HG02973 (cell line): ENCODE measurements around the gene C1orf210.

Experiments
- ATAC-seq: cut with Tn5 transposase; IDR thresholded peaks from one replicate; pipeline ENCODE4 v1.9.1; 2021; ENCODE audit warnings: moderate library complexity; ENCODE audit not compliant: unreplicated experiment

Gene C1orf210

DNA sequence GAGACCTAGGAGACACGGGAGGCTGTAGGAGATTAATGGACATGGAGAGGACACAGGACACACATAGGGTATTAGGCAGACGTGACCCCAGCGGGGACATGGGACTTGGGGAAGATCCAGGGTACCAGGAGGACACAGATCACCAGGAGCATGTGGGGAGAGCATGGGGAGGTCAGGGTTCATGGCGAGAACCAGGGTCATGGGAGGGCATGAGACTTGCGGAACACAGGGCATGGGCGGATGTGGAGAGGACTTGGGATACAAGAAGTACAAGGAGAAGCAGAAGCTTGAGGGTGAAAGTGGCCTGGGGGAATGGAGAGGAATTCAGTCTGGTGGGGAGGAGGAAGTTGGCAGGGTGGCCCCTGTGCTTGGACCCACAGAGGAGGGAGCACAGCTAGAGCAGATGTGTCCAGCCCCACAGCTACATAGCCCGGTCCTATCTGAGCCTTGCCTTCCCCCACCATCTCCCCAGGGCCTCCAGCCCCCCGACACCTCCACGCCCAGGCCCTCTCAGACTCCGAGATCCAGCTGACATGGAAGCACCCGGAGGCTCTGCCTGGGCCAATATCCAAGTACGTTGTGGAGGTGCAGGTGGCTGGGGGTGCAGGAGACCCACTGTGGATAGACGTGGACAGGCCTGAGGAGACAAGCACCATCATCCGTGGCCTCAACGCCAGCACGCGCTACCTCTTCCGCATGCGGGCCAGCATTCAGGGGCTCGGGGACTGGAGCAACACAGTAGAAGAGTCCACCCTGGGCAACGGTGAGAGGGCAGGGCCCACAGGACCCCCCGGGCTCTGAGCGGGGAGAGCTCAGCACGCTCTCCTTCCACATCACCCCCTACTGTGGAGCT, 27.5 kb upstream of the C1orf210 start:
- ATAC-seq = no peak

DNA sequence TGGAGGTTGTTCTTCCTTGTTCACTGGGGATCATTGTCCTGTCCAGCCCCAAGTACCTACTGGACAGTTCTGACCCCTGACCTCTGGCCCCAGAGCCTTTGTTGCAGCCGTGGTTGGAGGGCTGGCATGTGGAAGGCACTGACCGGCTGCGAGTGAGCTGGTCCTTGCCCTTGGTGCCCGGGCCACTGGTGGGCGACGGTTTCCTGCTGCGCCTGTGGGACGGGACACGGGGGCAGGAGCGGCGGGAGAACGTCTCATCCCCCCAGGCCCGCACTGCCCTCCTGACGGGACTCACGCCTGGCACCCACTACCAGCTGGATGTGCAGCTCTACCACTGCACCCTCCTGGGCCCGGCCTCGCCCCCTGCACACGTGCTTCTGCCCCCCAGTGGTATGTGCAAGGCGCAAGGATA, 26.8 kb upstream of the C1orf210 start:
- no peak for ATAC-seq

DNA sequence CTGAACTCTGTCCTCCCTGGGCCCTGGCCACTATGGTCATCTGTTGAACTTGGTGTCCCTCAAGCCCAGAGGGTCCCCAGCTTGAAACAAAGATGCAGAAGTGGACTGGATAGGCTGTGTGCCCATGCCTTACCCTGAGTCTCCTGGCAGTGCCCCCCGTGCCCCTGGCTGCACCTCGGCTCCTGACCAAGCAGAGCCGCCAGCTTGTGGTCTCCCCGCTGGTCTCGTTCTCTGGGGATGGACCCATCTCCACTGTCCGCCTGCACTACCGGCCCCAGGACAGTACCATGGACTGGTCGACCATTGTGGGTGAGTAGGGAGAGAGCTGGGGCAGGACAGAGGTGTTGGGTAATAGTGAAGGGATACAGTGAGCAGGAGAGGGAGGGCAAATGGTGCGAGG, 26.1 kb upstream of the C1orf210 start:
- ATAC-seq = no peak

DNA sequence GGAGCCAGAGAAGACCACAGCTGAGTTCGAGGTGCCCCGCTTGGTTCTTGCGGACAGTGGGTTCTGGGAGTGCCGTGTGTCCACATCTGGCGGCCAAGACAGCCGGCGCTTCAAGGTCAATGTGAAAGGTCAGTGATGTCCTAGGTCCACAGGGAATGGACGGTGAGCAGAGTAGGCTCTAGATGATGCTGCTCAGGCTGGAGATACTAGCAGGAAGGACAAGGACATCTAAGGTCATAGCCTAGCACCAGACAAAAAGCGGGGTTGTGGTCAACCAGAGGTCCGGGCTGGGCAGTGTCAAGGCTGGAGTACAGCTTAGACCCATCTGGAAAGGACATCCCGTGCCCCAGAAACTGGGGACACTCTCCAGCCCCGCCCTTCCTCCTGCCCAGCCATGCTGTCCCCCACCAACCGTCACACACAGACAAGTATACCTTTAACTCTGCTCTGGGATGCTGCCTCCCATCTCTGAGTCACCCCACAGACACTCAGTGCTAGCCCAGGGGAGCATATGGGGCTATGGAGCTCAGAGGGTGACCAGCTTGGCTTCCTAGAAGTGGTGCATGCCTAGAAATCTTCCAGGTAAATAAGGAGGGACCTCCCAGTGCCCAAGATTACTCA, 24.1 kb upstream of the C1orf210 start:
- no peak for ATAC-seq

DNA sequence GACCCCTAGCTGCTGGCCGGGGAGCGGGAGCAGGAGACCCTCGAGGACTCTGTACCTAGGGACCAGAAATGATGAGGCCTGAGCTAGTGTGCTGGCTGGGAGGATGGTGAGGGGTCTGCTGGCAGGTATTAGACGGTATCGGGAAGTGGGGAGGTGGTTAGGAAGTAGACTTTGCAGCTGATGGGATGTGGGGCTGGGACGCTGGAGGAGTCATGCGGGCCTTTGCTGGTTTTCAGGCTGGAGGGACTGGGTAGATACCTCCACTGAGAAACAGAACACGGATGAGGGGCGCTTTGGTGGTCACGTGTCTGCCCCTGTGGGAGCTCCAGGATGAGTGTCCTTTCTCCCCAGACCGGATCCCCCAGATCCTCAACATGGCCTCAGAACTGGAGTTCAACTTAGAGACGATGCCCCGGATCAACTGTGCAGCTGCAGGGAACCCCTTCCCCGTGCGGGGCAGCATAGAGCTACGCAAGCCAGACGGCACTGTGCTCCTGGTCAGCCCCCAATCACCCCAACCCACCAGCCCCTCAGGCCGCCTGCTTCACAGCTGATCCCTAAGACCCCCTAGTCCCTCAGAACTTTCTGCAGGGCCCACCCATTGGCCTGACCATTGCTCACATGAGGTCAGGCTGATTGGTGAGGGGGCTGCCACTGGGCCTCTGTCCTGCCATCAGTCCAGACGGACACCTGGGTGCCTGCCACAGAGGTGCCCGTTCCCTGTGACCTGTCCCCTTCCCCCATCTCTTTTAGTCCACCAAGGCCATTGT, 23.4 kb upstream of the C1orf210 start:
- no peak for ATAC-seq

DNA sequence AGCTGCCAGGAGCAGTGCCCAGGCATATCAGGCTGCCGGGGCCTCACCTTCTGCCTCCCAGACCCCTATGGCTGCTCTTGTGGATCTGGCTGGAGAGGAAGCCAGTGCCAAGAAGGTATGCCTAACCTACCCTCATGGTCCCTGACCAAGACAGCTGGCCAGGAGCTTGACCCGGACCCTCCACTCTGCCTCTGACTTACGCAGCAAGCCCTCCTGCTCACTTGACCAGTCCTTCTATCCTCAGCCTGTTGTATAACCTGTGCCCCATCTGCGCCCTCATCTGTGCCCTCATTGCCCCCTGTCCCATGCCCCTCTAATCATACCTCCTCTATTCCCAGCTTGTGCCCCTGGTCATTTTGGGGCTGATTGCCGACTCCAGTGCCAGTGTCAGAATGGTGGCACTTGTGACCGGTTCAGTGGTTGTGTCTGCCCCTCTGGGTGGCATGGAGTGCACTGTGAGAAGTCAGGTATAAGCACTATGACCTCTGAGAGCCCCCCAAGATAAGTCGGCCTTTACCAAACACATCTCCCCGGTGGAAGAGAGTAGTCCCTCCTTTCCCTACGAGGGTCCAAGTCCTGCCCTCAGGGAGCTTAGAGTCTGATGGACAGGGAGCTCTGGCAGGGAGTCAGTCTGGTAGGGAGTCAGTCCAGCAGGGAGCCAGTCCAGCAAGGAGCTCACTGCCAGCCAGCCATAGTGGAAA, 22.2 kb upstream of the C1orf210 start:
- ATAC-seq = no peak

DNA sequence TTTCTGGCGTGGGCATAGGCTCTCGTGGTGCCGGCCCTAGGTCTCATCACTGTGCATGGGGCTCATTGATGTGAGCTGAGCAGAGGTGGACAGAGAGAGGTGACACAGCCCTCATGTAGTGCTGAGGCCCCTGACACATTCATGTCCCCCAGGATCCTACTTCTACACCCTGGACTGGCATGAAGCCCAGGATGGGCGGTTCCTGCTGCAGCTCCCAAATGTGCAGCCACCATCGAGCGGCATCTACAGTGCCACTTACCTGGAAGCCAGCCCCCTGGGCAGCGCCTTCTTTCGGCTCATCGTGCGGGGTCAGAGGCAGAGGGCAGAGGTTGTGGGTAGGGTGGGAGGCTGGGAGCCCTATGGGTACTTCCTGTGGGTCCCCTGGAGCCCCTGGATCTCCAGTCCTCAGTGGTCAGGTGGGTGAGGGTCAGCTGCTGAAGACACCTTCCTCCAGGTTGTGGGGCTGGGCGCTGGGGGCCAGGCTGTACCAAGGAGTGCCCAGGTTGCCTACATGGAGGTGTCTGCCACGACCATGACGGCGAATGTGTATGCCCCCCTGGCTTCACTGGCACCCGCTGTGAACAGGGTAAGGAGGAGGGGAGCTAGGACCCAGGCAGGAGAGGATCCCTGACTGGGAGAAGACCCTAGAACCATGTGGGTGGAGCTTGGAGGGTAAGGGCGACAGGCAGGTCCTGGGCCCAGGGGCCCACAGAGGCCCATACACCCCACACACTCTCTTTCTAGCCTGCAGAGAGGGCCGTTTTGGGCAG, 21.5 kb upstream of the C1orf210 start:
- no peak for ATAC-seq

DNA sequence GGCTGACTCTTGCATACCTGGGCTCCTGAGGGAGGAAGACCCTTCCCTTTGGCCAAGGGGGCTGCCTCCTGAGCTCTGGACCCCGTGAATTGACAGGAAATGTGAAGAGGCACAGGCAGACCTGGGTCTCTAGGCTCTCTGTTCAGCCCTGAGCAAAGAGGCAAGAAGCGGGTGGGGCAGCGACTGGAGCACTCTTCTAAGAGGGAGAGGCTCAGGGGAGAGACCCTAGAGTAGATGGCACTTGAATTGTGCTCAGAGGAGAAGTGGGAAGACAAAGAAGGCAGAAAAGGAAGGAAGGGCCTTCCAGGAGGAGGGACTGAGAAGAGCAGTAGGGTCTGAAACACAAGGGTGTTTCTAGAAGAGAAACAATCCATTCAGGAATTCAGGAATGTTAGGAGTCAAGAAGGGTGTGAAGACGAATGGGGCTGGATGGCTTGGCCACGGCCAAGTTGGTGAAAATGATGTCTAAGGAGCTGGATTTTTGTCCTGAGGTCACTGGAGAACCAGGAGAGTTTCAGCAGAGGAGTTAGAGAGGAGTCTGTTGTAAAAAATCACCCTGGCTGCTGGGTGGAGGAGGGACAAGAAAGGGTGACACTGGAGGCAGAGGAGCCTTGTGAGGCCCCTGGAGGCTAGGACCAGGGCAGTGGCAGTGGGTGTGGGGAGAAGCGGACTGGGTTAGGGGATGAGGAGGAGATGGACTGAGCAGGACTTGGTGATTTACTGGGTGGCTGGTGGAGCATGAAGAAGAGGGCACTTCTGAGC, 20.7 kb upstream of the C1orf210 start:
- ATAC-seq = no peak

DNA sequence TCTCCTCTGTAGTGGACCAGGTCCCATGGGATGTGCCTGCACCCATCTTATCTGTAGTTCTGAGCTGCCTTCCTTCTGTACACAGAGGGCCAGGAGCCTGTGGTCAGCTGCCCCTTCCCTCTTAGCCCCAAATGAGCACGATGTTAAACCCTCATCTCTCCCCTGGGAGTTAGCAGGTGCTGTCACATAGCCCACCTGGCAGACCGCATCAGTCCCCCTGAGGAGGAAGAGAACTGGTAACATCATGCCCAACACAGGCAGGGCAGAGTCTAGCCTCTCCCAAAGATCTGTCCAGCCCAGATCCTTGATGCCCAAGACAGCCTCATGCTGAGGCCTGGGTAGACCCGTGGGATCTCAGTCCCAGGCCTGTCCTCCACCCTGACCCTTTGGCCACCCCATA, 20.1 kb upstream of the C1orf210 start:
- no peak for ATAC-seq

DNA sequence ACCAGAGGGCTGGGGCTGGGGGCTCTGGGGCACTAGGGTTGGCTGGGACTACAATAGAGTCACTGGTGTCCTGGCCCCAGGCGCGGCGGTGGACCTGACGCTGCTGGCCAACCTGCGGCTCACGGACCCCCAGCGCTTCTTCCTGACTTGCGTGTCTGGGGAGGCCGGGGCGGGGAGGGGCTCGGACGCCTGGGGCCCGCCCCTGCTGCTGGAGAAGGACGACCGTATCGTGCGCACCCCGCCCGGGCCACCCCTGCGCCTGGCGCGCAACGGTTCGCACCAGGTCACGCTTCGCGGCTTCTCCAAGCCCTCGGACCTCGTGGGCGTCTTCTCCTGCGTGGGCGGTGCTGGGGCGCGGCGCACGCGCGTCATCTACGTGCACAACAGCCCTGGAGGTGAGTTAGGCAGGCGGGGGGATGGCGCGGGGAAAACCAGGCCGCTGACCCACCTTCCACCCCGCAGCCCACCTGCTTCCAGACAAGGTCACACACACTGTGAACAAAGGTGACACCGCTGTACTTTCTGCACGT, 19.5 kb upstream of the C1orf210 start:
- ATAC-seq = no peak

DNA sequence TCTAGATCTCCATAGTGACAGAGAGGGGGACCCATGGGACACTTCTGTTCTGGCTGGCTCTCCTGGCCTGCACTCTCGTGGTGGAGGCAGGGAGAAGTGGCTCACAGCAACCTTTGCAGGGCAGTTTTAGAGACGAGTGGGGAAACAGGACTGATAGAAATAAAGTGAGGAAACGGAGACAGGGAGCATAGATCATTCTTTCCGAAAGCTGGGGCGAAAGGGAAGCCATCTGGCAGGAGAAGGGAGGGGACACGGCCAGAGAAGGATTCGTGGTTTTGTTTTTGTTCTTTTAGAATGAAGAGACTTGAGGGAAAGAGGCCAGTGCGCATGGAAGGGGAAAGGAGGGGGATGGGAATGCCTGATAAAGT, 18.9 kb upstream of the C1orf210 start:
- no peak for ATAC-seq

DNA sequence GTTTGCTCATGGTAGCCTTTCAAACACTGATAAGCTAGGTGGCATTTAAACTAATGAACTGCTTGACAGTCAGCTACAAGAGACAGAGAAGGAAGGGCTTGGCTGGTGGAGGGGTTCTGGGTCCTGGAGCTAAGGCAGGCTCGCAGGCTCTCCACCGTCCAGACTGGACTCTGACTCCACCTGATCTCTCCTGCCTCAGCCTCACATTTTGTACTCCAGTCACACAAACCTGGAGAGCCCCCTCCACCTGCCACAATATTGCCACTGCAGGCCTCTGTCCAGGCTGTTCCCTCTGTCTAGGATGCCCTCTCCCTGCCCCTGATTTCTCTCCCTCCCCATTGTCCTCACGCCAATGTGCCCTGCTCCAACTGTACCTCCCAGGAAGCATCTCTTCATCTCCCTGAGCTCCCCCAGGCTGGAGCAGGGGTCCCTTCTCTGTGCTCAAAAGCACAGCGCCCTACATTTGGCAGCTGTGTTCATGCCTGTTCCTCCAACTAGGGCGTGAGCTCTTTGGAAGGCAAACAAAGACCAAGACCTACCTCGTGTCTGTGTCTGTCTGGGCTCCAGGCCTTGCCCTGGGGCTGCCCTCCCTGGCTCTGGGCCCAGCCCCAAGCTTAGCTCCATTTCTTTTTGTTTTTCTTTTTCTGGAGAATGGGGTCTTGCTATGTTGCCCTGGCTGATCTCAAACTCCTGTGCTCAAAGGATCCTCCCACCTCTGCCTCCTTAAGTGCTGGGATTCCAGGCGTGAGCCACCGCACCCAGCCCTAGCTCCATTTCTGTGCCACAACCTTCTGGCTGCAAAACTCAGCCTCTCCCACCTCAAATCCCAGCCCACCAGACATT, 18.3 kb upstream of the C1orf210 start:
- ATAC-seq = no peak

DNA sequence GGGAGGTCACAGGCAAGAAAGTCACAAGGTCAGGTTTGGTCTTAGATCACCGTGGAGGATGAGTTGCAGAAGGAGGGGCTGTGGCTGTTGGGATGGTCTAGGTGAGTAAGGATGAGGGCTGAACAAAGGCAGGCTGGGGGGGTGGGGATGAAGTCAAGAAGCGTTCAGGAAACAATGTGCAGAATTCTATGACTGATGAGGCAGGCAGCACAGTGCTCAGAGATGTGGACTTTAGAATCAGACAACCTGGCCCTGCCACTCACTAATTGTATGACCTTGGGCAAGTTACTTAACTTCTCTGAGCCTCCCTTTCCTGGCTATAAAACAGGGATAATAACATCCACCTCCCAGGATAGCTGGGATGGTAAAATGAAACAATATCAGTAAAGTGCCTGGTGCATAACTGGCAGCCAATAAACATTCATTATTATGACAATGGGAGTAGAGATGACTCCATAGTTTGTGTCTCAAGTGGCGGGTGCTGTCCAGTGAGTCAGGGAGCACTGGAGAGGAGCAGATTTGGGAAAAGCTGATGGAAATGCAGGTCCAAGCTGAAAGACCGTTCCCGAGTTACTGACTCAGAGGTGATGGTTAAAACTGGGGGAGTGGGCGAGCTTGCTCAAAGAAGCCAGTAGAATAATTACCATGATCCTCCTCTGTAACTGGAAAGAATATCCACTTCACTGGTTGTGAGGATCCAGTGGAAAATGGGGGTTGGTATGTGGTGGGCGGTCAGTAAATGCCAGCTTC, 17.5 kb upstream of the C1orf210 start:
- ATAC-seq = no peak

DNA sequence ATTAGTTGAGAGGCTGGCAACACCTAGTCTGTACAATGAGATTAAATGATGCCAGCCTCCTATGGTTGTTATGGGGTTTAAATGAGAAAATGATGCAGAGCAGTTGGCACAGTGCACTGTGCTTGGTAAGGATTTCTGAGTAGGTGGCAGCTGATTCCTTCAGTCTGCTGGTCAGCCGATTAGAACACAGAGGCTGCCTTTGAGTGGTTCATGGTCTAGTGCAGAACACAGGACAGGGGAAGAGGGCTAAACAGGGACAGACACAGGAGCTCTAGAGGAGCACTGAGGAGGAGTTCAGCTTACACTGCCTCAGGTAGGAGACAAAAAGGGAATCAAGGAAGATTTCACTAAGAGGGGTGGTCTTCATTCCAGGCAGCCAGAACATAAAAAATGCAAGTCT, 16.8 kb upstream of the C1orf210 start:
- ATAC-seq = no peak

DNA sequence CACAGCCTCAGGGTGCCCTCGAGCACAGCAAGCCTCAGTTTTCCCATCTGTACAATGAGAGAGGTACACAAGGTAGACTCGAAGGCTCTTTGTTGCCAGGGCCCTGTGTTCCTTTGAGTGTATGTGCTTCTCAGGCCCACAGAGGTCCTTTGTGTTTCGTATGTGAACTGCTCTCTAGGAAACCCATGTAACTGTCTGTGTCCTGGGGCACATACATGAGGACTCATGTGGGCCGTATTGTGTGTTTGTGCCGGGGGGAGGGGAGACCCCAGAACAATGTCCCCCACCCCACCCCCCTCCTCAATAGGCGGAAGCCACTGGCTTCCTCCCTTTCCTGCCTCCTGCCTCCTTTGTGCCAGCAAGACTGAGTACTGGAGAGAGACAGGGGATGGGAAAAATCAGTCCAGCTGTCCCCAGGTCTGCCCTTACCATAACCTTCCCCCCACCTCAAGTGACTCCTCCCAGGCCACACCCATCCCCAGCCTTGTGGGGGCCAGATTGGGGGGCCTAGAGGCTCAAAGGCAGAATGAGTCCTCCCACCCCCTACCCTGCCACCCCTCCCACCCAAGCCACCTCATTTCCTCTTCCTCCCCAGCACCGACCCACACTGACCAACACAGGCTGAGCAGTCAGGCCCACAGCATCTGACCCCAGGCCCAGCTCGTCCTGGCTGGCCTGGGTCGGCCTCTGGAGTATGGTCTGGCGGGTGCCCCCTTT, 15.2 kb upstream of the C1orf210 start, which contains the start of gene TIE1:
Gene TIE1, plus strand, starts transcription at position 605 of the 717 bp plus-strand sequence. Its CDS starts 90 bp downstream, at position 695.
- no peak for ATAC-seq

DNA sequence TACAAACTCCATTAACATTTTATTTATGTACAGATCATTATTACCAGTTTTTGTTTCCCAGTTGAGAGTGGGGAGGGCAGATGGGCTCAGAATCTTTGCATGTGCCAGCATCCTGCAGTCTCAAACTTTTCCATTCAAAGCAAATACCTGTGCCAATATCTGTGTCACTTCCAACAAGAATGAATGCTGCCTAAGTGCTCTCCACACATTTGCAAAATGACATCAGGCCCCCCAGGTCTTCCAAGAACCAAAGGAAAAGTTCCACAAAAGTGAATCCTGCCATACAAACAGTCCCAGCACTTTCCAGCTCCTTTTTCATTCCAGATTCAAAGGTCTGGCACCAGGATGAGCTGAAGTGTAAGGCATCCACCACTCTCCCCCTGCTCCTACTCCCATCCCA, 13.7 kb upstream of the C1orf210 start:
- ATAC-seq = no peak

DNA sequence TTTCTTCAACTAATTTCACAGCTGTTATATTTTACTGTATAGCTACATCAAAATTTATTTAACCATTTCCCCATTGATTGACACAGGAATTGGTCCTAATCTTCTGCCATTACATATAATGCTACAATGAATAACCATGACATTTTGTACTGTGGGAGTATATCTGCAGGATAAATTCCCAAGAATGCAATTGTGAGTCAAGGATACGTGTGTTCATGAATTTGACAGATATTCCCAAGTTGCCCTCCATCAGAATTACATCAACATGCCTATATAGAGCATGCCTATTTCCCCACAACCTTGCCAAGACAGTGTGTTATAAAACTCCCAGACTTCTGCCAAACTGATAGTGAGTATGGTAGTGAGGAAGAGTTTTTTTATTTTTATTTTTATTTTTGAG, 12.7 kb upstream of the C1orf210 start:
- ATAC-seq = no peak
